HG03378 (cell line): Measurements from ENCODE around the gene PIK3R1.
"Not testable (repeated sequence)": the region's sequence is repeated elsewhere in the genome, so short reads cannot be mapped to it uniquely, and the experiment has no call there.

Experiments used
- ATAC-seq: cut with Tn5 transposase; IDR thresholded peaks from one replicate; pipeline ENCODE4 v1.9.1; 2021; ENCODE audit warnings: mild to moderate bottlenecking, moderate library complexity; ENCODE audit not compliant: unreplicated experiment

PIK3R1 gene

DNA sequence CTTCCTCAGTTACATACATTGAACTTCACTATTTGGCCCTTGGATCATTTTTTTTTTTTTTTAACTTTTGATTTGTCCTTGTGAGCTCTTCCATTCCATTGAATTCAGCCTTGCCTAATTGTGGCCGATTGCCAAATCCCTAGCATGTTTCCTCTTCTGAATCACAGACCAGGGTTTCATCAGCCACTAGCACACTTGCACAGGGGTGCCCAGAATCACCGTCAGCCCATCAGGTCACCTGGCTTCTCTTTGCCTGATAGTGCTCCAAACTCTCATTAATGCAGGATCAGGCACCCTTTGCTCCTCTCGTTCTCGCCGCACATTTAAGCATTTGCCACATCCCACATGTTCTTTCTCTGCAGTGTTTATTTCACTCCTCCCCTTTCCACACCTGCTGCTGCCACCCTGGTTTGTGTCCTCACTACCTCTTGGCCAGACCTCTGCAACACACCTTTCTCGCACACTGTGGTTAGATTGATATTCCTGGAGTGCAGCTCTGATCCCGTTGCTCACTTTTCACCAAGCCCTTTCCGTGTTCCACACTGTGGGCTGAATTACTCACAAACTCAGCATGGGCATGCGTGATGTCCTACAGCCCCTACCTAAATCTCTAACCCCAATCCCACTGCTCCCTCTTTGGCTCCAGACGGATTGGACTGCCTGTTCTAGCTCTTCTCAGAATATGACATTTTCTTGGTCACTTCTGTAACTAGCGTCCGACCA, 9.8 kb downstream of the PIK3R1 start:
- no peak for ATAC-seq

DNA sequence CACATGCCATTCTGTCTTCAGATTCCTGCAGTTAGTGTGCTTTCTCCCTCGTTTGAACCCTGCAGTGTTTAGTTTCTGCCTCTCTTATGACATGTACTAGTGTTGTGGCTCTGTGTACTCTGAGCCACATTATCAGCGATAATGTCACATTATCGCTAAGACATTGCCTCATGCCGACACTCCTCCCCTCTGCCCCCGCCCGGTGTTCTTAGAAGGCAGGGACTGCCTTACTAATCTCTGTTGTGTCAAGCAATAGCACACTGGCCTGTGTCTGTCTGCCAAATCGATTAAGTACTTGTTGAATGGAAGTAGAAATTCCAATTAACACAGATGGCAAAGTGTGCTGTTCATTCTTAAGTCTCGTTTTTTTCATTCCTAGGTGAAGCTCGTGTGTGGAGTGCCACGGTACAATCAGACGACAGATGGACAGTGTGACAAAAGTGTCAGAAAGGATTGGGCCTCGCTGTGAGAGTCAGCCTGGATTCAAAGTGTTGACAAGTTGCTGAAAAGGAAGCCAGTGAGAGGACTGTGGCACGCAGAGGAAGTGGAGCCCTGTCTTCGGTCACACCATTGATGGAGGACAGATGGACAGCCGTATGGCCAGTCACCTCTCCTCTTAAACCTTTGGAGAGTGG, 10.5 kb downstream of the PIK3R1 start:
- ATAC-seq = no peak

DNA sequence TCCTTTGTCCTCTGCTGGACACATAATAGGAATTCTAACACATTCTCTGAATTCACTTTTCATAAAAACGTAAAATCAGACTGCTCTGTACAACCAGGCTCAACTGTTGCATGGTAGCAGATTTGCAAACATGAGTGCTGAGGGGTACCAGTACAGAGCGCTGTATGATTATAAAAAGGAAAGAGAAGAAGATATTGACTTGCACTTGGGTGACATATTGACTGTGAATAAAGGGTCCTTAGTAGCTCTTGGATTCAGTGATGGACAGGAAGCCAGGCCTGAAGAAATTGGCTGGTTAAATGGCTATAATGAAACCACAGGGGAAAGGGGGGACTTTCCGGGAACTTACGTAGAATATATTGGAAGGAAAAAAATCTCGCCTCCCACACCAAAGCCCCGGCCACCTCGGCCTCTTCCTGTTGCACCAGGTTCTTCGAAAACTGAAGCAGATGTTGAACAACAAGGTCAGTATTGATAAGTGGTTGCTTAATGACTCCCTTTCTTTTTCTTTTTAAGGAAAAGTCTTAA, 11.1 kb downstream of the PIK3R1 start:
- ATAC-seq = no peak

DNA sequence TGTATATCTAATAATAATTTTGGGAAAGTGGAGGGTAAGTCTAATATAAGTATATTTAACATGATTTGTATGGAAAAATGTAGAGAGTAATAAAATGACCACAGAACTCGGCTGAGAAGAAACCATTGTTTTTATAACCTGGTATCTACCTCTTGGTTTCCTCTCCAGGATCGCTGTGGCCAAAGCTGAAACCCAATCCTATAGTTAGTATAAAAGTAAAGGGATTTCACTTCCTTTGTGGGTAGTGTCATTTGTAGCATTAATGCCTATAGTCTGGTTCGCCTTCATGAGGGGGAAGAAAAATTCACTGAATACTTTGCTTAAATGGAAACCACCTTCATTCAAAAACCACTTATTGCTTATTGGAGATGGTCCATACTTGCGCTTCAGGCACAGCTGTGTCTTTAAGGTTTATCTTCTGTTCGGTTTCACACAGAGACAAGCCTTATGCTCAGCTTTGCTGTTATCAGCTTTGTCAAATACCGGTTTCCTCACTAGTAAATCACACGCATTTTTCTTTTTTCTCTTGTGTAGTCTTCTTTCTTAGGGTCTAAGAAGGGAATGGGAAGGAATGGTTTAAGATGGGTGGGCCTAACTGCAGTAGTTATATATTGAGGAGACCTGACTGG, 12.1 kb downstream of the PIK3R1 start:
- ATAC-seq = no peak

DNA sequence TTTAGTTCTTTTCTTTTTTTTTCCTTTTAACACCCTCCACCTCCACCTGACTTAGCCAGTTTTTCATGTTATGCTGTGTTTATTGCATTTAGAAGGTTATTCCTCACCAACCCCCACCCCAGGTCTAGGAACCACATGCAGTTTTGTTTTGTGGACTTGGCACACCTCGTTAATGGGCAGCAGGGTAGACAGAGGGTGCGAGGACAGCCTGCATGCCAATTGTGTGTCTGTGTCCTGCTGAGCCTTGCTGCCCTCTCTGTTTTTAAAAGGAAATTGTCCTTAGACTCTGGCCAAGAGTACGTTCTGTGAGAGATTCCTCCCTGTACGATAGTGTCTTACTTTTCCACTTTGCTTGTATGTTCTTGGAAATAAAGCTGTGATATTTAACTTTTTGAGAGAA, 13.9 kb downstream of the PIK3R1 start:
- no peak for ATAC-seq

DNA sequence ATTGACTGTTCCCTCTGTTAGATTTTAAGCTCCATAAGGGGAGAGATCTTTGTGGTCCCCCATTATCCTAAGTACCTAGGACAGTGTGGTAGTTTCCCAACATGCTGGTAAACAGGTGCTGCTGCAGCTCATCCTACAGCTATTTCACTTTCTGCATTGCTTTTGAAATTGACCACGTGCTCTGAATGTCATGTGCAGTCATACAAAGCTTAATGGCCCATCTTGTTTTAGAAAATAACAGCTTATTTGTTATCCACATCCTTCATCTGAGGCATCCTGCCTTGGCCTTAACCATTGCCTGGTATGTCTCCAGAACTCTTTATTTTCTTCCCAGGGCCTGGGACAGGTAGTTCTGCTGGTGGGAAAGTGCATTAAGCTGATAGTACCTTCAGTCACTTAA, 14.7 kb downstream of the PIK3R1 start:
- no peak for ATAC-seq

DNA sequence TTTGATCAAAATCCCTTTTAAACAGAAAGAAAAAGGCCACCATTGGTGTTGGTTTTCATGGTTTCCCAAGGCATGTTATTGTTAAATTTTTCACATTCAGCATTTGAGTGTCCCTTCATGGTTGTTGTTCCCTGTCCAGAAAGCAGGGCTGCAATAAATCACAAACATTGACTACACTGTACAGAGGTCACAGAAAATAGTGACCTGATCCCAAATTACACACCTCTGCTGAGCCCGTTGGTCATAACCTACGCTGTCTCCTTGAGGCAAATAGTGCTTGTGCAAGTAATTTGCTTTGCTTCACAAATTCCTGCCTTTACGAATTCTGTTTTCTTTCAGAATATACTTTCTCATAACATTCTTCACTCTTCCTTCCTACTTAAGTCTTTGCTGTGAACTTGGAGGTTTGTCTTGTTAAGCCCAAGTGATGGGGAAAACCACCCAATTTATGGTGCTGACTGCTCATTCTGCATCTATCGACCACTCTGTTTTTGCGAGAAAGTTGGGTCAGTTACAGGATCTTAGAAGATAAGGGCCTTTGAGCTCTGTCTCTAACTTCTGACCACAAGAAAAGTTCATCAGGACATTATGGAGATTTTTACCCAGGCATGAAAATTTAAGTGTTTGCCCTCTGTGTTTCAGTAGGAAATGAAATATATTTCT, 16.0 kb downstream of the PIK3R1 start:
- ATAC-seq = no peak

DNA sequence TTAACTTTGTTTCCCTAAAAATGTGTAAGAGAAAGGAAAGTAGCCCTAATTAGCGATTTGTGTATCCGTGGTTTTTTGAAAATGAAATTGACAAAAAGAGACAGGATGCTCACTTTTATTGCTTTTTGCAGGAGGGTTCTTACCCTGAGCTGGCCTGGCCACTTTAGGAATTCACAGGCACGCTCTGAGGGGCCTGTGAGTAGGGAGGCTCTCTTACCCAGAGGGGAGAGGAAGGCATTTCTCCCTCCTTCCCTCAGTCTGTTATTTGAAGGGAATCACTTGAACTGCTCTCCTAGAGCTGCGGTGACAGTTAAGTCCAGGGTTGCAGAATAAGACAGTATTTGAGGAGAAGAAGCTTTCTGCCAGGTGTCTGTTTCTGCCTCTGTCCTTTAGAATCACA, 16.7 kb downstream of the PIK3R1 start:
- ATAC-seq = no peak

DNA sequence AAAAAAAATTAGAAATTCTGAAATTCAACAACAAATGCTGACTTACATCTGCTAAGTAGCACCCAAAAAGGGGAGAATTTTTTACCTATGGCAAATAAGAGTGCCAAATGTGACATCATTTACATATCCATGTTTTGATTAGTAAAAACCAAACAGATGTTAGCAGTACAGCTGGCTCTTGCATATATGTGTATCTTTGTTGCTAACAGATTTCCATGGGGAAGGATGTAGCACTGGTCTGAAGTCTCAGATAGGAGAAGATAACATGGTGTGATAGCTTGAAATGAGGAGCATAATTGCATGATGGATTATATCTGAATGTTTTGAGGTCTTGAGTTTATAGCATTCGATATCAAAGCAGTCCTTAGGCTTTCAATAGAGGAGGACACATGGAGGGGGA, 17.5 kb downstream of the PIK3R1 start:
- ATAC-seq = no peak

DNA sequence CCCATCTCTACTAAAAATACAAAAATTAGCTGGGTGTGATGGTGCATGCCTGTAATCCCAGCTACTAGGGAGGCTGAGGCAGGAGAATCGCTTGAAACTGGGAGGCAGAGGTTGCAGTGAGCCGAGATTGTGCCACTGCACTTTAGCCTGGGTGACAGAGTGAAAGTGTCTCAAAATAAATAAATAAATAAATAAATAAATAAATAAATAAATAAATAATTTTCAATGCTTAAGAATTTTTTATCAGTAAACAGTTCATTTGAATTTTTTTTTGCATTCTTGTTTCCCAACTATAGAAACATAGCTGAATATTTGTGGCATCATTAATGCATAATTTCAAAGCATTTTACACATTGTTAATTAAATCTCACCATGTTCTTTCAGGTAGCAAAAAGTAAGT, 19.7 kb downstream of the PIK3R1 start:
- ATAC-seq = not testable (repeated sequence)

DNA sequence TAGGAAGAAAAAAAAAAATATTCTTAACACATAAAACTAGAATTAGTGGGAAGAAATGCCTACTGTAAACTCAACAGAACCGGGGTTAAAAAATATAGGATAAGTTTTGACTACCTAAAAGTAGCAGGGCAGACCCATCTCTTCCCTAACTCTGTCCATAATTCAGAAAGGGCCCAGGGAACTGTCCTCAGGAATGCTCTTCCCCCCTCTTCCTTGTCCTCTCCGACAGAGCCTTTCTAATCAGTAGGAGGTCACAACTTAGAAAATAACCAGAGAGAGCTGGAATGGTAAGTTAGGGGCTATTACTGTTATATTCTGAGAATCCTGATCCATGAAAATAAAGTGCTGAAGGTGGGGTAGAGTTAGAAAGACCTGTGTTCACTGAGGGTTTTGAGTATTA, 22.2 kb downstream of the PIK3R1 start:
- ATAC-seq = no peak

DNA sequence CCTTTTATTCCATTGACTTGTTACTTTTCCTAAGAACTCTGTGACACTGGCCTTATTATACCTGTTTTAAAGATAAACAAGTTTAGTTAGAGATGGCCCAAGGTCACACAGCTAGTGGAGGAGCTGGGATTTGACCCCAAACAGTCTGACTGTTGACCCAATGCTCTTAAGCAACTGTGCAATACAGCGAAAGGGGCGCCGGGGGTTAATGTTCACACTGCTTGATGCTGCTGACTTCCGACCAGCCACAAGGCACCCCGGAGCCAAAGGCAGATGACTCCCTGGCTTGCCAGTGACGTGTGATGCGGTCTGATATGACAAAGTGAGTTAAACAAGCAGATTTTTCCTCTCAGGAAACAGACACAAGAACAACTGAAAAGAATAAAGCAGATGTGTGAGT, 23.9 kb downstream of the PIK3R1 start:
- peak; percentile 81 for ATAC-seq

DNA sequence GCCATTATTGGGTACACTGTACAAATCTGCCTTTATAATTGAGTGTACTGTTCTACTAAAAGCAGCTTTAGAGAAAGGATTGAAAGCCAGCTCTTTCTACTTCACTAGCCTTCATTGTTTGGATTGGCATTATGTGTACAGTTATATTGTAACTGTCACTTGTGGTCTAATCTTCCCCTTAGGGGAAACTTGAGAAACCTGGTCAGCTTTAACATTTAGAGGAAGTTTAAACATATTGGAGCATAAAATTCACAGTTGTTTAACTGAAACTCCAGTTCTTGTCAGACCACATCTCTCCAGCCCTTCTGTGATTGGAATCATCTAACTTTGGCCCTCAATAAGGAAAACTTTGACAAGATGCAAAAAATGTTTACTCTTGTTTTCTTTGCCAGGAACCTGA, 24.6 kb downstream of the PIK3R1 start:
- ATAC-seq = peak; percentile 73

DNA sequence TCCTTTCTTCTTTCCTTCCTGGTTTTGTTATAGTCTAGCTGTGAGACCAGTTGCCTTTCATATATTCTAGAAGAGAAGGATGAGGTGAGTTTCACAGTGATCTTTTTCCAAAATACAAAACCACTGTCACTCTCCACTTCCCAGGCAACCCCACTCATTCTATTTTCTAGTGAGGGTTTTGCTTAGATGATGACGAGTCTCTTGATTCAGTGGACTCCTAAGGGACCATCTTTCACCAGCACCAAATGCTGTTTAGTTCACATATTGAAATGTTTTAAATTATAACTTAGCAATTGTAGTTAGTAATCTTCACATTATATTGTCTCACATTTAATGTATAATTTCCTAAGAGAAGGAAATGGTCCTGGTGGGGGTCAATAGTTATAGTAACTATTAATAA, 25.2 kb downstream of the PIK3R1 start:
- ATAC-seq = no peak

DNA sequence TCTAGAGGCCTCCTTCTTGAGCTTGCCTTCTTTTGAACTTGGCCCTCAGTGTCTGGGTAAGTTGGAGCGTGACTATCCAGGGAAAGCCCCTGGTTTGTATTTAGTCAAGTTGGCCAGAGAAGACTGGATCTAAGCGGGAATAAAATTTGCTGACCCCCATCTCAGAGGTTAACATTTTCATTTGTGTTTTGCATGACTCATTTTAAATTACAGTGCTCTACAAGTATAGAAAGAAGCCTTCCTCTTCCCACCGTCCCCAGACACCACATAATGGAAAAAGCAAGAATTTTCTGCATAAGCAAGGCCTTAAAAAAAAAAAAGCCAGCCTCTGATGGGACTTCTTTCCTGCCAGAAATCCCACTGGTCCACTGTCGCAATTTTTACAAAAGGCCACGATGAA, 27.2 kb downstream of the PIK3R1 start:
- no peak for ATAC-seq

DNA sequence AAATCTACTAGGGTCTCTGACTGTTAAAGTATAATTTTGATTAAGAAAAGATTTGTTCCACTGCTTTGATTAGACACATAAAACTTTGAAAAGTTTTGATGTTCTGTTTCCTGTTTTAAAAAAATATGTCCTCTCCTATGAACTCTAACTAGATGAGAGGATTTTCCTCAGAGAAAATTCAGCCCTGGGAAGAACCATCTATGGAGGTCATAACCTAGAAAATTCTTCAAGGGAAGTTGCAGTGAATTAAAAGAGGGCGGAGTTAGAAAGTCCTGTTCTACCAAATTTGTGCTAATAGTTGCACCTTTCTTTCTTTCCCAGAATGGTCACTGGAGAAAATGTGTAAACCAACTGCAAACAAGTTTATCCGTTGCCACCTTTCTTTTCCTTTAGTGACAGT, 27.7 kb downstream of the PIK3R1 start:
- ATAC-seq = no peak

DNA sequence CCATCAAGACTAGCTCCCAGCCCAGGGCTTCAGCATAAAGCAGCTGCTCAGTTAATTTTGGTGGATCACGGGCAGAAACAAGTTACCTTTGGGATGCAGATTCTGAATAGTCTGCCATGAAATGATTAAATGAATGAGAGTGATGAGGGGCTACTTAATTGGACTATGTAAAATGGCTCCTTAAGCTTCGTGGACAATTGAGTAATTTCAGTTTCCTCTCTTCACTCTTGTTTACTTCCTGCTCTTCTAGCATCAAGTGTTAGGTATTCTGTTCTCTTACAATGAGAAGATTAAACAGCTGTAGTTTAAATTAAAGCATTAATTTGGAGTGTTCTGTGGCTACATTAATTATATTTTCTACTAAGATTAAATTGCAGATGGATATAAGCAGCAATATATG, 28.1 kb downstream of the PIK3R1 start:
- no peak for ATAC-seq

DNA sequence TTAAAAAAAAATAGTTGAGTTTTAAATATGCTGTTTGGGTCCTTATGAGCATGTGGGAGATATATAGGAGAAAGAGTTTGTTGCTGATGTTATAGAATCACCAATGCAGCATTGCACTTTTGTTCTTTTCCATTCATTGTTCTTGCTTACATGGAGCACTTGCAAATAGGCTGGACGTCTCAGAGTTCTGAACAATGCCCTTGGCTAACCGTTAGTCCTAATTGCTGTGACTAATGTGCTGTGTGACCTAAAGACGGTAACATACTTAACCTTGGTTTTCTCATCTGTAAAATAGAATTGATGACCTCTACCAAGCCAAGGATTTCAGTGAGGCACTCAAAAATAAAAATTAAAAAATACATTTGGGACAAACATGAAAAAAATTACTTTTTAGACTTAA, 29.8 kb downstream of the PIK3R1 start:
- ATAC-seq = no peak

DNA sequence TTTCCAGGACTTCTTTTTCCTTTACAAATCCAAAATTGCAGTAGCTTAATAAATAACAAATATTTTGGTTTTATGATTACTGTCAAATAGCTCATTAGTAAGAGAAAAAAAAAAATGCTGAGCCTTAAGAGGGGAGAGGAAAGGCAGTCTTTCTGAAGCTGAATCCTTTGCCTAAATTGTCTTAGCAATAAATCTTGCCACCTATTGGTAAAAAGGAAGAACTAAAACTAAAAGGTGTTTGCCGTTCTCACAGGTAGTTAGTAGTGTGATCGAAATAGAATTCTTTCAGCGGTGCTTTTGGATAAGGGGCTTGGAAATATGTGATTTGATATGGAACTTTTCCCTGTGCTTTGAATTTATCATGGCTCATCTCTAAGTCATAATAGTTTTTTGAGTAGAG, 31.2 kb downstream of the PIK3R1 start:
- ATAC-seq = no peak

DNA sequence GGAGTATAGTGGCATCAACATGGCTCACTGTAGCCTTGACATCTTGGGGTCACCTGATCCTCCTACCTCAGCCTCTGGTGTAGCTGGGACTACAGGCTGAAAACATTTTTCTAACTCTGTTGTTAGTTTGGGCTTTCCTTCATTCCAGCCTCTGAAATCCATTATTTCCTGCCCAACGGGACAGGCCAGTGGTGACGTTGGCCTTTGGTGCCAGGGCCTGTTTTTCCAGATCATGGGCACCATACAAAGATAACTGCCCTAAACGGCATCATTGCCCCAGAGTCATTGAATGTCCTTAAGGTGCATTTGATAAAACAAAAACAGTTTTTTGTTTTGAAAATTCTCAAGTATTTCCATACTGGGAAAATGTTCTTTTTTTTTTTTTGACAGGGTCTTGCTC, 32.1 kb downstream of the PIK3R1 start:
- no peak for ATAC-seq

DNA sequence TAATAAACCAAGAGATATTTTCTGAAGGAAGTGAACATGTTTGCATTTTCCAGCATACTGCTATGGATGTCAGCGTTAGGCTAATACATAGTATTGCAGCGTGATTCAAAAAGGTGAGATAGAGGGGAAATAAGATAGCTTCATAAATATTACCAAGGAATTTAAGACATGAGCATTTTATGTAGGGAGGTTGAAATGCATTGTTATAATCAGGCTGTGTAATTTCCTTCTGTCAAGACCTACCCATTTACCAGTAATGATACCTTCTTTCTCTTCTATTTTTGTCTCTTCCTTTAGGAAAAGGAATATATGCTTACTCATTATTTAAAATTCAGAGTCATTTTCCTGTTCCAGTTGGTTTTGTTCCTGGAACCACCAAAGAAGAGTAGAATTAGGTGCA, 33.3 kb downstream of the PIK3R1 start:
- no peak for ATAC-seq

DNA sequence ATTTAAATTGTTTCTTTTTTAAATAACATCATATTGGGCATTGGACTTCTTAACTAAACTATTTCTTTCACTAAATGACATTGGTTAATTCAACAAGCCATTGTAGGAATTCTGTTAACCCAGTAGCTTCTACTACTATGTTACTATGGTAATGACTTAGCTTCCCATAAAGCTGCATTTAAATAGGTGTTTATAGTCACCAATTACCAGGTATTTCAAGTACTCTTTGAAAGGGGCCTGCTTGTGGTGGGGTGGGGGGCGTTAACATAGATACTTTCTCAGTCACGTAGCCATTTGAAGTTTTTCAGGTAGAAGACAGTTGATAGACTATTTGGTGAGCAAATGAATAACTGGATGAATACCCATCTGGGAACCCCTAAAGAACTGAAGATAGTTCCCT, 34.0 kb downstream of the PIK3R1 start:
- ATAC-seq = no peak
